ENCODE measurements around the gene C4B. TPM values are rescaled to one million over a fixed set of nuclear protein-coding genes. Genes with fewer than 3 reads are reported as not detected.

The C4B gene
- total RNA-seq, 1 experiment from 2014 or later, result 2.7 TPM

- Histone ChIP-seq H3K23me2 (ENCODE audit: insufficient read length, low read depth, low read length, poor library complexity, severe bottlenecking) (peaks cover 3% of the 10 kb centered on the region), H3K56ac (ENCODE audit: insufficient read length, low read depth, low read length) (no peak overlapping the region), H3K27ac (ENCODE audit: insufficient read length, low read depth, low read length) (no peak overlapping the region), H2BK12ac (ENCODE audit: insufficient read length, low read depth, low read length) (no peak overlapping the region), H3K23ac (ENCODE audit: insufficient read length, low read depth, low read length) (no peak overlapping the region), H2BK120ac (ENCODE audit: low read depth, low read length, poor library complexity, severe bottlenecking) (no peak overlapping the region), H3K79me2 (ENCODE audit: insufficient read depth, low read length) (no peaks in the 10 kb centered on the region), H2BK15ac (ENCODE audit: low read depth, low read length) (no peak overlapping the region), H3K4me2 (ENCODE audit: insufficient read depth, insufficient read length, low read length) (no peak overlapping the region), H3K18ac (ENCODE audit: insufficient read length, low read depth, low read length) (no peak overlapping the region), H2AFZ (ENCODE audit: low read length) (no peak overlapping the region), H3K14ac (ENCODE audit: insufficient read depth, low read length) (no peak overlapping the region), H2BK5ac (ENCODE audit: insufficient read length, low read length) (no peak overlapping the region), H3K4ac (ENCODE audit: low read depth, low read length) (no peak overlapping the region), H3K27me3 (ENCODE audit: insufficient read depth, low read length) (no peaks in the 10 kb centered on the region; the same call in 1 of the 2 replicates), H4K8ac (replicated peaks; ENCODE audit: insufficient read length, low read depth, low read length) (no peak overlapping the region), H4K91ac (ENCODE audit: insufficient read length, low read depth, low read length) (no peak overlapping the region), H4K20me1 (ENCODE audit: control insufficient read depth, insufficient read depth, insufficient read length) (no peaks in the 10 kb centered on the region), H2BK20ac (ENCODE audit: low read depth, low read length, poor library complexity, severe bottlenecking) (no peak overlapping the region), H4K5ac (ENCODE audit: insufficient read length, low read depth, low read length) (no peak overlapping the region), H3K9ac (ENCODE audit: extremely low read depth, insufficient read length, low read length) (no peak overlapping the region), H3T11ph (ENCODE audit: low read length) (no peak overlapping the region), H3K9me3 (ENCODE audit: control insufficient read depth, low read depth, low read length) (no peaks in the 10 kb centered on the region), H3K79me1 (ENCODE audit: insufficient read depth, low read depth, low read length, poor library complexity, severe bottlenecking) (no peaks in the 10 kb centered on the region), H3K4me1 (ENCODE audit: insufficient read depth, low read length) (no peaks in the 10 kb centered on the region), H2AK5ac (ENCODE audit: insufficient read length, low read length) (no peak overlapping the region)
- H3K36me3 Mint-ChIP-seq (ENCODE audit: insufficient read depth in 1 of 3, low read depth in 3 of 3), result no peaks in the 10 kb centered on the region
- peaks cover 26% of the 10 kb centered on the region for H3K27me3 Mint-ChIP-seq (ENCODE audit: low read depth)
- H3K9me3 Mint-ChIP-seq, result no peaks in the 10 kb centered on the region
- no peak for TF ChIP-seq CTCF (conservative IDR thresholded peaks at IDR 0.05)
- no peak for DNase-seq
- WGBS (ENCODE audit: extremely low coverage, insufficient read length, low lambda C conversion rate), result no CpG with 5 or more reads among the region's 9 CpGs
- no peak overlapping the region; a peak in 1 of 7 replicates for H3K27ac Mint-ChIP-seq
- H3K4me1 Mint-ChIP-seq, result peaks cover 6 to 16% of the 10 kb centered on the region in 2 experiments
- no peak overlapping the region for H3K4me3 Mint-ChIP-seq
These were observed 68.3 kb downstream of the C4B start for GRCh38 chr6:32082935-32083334.
